GM20000 (cell line): ENCODE data around the gene CD300LB.

Experiments used
- DNase-seq: peaks from one replicate; pipeline ENCODE4 v3.0.0; 2012; ENCODE audit warnings: low spot score
- TF ChIP-seq, protein P1 (sequence below): IDR thresholded peaks from 2 replicates; pipeline ENCODE4 v1.5.1; 2012; ENCODE audit warnings: mild to moderate bottlenecking, control low read depth; ENCODE audit errors: extremely low read depth, missing control alignments

Gene CD300LB

DNA sequence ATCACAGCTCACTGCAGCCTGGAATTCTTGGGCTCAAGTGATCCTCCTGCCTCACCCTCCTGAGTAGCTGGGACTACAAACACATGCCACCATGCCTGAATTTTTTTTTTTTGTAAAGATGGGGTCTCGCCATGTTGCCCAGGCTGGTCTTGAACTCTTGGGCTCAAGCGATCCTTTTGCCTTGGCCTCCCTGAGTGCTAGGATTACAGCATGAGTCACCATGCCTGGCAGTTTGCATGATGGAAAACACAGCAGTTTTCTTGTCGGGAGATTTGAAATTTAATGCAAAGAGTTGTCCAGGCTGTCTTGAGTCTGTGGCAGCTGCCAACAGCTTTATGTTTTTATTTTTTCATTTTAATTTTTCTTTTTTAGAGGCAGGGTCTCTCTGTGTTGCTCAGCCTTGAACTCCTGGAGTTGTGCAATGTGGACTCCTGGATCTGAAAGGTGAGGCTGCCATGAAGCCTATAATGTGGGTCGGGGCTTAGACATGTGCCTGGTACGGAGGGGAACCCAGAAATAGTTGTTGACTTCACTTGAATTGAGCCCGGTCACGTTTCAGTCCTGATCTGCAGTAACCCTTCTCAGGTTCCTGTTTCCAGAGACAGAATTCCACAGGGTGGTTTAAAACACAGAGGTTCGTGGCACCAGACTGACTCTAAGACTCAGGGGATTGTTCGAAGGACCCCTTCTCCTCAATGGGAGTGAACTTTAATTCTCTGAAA lies 46.1 kb downstream of the CD300LB start:
- peak; percentile 1 for DNase-seq
- TF ChIP-seq, protein P1, sequence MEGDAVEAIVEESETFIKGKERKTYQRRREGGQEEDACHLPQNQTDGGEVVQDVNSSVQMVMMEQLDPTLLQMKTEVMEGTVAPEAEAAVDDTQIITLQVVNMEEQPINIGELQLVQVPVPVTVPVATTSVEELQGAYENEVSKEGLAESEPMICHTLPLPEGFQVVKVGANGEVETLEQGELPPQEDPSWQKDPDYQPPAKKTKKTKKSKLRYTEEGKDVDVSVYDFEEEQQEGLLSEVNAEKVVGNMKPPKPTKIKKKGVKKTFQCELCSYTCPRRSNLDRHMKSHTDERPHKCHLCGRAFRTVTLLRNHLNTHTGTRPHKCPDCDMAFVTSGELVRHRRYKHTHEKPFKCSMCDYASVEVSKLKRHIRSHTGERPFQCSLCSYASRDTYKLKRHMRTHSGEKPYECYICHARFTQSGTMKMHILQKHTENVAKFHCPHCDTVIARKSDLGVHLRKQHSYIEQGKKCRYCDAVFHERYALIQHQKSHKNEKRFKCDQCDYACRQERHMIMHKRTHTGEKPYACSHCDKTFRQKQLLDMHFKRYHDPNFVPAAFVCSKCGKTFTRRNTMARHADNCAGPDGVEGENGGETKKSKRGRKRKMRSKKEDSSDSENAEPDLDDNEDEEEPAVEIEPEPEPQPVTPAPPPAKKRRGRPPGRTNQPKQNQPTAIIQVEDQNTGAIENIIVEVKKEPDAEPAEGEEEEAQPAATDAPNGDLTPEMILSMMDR, result no peak

DNA sequence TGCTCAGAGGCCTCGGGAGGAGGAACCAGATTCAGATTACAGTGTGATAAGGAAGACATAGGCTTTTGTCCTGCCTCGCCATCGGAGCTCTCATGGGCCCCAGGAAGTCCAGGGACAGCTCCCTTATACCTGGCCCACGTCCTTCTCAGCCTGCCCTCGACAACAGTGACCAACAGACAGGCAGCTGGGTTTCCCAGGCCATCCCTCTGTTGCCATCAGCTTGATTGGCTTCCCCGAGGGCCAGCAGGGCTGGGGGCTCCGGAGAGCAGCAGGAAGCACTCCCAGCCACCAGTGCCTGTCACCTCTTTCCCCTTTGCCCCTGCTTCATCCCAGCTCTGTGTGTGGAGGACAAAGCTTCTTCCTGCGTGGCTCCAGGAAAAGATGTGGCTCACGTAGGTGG lies 47.2 kb downstream of the CD300LB start:
- DNase-seq, result no peak
- TF ChIP-seq, protein P1, result no peak

DNA sequence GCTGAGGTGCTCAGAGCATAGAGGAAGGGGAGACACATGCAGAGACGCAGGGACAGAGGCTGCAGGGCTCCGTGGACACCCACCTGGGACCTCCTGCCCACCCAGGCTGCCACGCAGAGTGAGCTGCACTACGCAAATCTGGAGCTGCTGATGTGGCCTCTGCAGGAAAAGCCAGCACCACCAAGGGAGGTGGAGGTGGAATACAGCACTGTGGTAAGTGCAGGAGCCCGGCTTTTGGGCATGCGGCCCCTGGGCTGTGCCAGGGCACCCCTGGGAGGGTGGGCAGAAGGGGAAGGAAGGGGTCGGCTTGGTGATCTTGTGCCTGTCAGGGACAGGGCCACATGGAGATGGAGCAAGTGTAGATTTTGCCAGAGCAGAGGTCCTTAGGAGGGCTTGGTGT lies 49.7 kb downstream of the CD300LB start:
- DNase-seq, result no peak

DNA sequence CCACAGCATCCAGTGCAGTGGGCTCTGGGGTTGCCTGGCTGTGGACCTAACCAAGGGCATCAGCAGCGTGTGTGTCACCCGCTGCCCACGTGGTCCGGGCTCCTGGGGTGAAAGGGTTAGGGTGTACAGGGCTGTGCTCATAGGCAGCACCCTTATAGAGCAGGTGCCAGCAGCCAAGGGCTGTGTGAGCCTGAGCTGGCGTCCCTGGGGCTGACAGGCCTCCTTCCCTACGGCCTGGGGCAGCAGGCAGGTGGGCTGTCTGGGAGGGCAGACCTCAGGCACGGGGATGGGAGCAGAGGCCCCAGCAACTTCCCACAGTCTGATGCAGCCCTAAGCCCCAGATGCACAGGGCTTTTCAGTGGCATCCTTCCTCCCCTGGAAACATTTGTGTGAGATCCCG lies 51.0 kb downstream of the CD300LB start:
- no peak for DNase-seq
- TF ChIP-seq, protein P1, result no peak

More for the DNA sequence above, 49.7 kb downstream of the CD300LB start:
- TF ChIP-seq, protein P1, result no peak

GRCh38 chr17:74478420-74479100 lies 52.7 kb downstream of the CD300LB start:
- TF ChIP-seq, protein P1, result no peak
- DNase-seq, result peak; percentile 11

- no peak for DNase-seq
- TF ChIP-seq, protein P1, result no peak
Observed at GRCh38 chr17:74477411-74477810, 53.9 kb downstream of the CD300LB start.

- TF ChIP-seq, protein P1, result no peak
- DNase-seq, result no peak
Observed at GRCh38 chr17:74475189-74475588, 56.1 kb downstream of the CD300LB start.
